ENCODE measurements around the gene SETX. TPM values are rescaled to one million over a fixed set of nuclear protein-coding genes. Genes with fewer than 3 reads are reported as not detected.

Gene SETX
- total and polyA plus RNA-seq, 2 donors (not counting 1 experiment from before 2014, with no cell fraction given): 29.2 to 105 TPM

GRCh38 chr9:132243156-132244074 is 111.4 kb downstream of the SETX start:
- Histone ChIP-seq H3K4me1 (ENCODE audit: control insufficient read depth in 2 of 2, insufficient read depth in 2 of 2, low read length in 2 of 2) (peaks cover 7 to 16% of the 10 kb centered on the region in 2 donors), H3K4me2 (replicated peaks; ENCODE audit: low read depth, low read length, poor library complexity, severe bottlenecking) (peak overlapping the region; percentile 86), H3K9ac (ENCODE audit: low read length) (no peak overlapping the region), H3K4me3 (ENCODE audit: control extremely low read depth in 1 of 5, extremely low read depth in 1 of 5, insufficient read depth in 1 of 5, low read depth in 2 of 5, low read length in 4 of 5) (no peak overlapping the region), H2AFZ (ENCODE audit: insufficient read depth, low read depth, low read length, poor library complexity, severe bottlenecking) (peak overlapping the region; percentile 86), H3K36me3 (replicated peaks in 1 of 2; ENCODE audit: control extremely low read depth in 1 of 2, control insufficient read depth in 1 of 2, extremely low read depth in 1 of 2, insufficient read depth in 2 of 2, low read length in 1 of 2) (no peaks in the 10 kb centered on the region), H3K9me3 (ENCODE audit: control extremely low read depth in 1 of 3, control insufficient read depth in 2 of 3, insufficient read depth in 1 of 3, low read length in 2 of 3) (no peaks in the 10 kb centered on the region), H3K27ac (ENCODE audit: low read length in 2 of 2) (no peak overlapping the region), H3K79me2 (ENCODE audit: control insufficient read depth, insufficient read depth, low read length) (no peaks in the 10 kb centered on the region), H4K20me1 (ENCODE audit: control insufficient read depth, insufficient read depth, low read length, poor library complexity, severe bottlenecking) (no peaks in the 10 kb centered on the region), H3K27me3 (replicated peaks in 1 of 4; ENCODE audit: control extremely low read depth in 1 of 4, control insufficient read depth in 3 of 4, insufficient read depth in 4 of 4, low read length in 3 of 4) (peaks cover 0 to 14% (median 4%) of the 10 kb centered on the region in 4 experiments)
- H3K9me3 Mint-ChIP-seq (ENCODE audit: insufficient read depth): no peaks in the 10 kb centered on the region
- H3K27me3 Mint-ChIP-seq: peaks cover 5% of the 10 kb centered on the region
- ChIA-PET CTCF (interaction anchor here (0.8 to 1.3 kb wide), 3 partner anchors 9 to 23 kb away, joined by 3 to 7 read pairs (median 3); no protein-coding TSS in a partner anchor), POLR2A (no interaction called here)
- WGBS (ENCODE audit: insufficient coverage): 91% methylated on average over 16 of the region's 19 CpGs
- ATAC-seq (ENCODE audit: low read depth): no peak
- no peak for TF ChIP-seq CTCF (IDR thresholded peaks at IDR 0.05)
- no peak for TF ChIP-seq EZH2 (IDR thresholded peaks at IDR 0.05; ENCODE audit: borderline replicate concordance, insufficient read depth, low read depth, low read length, poor library complexity, severe bottlenecking)
- peaks cover 13% of the 10 kb centered on the region for H3K4me1 Mint-ChIP-seq
- peak overlapping the region; percentile 46 for H3K27ac Mint-ChIP-seq
- peak overlapping the region; percentile 89 for H3K4me3 Mint-ChIP-seq
- DNase-seq: no peak
- intact Hi-C loops (cut with micrococcal nuclease): loop anchor here (5.0 kb wide), 2 partner anchors 524 to 966 kb away; partner anchors contain the start of gene FAM78A

Measured in B cell (primary cell).